Retina (tissue), 1 donor: ENCODE data around the gene SIPA1L3.
"Not testable (repeated sequence)": the region's sequence is repeated elsewhere in the genome, so short reads cannot be mapped to it uniquely, and the experiment has no call there.

ENCODE experiments used
- DNase-seq: peaks from one replicate; pipeline ENCODE4 v3.0.0-alpha.2; 2016

Gene SIPA1L3

GRCh38 chr19:38223119-38223523 lies 316.1 kb downstream of the SIPA1L3 start:
- DNase-seq: no peak

GRCh38 chr19:38223617-38224013 lies 316.6 kb downstream of the SIPA1L3 start:
- DNase-seq: no peak

DNA sequence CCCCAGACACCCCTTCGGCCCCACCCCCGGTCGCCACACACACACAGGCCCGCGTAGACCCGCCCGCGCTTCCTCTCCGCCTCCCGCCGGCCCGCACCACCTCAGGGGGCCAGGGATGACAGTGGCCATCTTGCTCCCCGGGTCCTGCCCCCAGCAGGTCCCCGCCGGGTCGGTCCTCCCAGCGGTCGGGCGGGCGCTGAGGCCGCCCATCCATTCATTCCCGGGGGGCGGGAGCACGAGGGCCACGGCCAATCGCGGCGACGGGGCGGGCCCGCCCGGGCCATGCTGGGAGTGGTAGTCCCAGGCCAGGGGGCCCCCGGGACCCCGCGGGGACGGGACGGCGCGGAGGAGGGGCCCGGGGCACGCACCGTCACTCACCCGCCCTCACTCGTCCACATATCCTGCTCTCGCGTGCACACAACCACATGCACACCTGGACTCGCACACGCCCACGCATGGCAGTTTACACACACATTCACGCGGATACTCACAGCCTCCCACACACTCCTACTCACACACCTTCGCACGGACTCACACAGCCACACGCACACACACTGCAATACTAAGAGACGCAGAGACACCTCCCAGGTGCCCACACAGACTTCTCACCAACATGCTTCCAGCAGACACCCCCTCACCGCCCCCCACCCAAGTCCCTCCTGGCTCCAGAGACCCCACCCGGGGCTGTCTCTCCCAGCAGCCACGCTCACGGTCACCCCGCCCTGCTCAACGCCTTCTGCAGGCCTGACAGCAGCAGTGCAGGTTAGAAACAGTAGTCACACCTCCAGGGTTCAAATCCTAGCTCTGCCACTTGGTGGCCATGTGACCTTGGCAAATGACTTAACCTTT lies 317.2 kb downstream of the SIPA1L3 start, which contains the start of gene DPF1:
DPF1 (minus strand) TSS at position 209 of the 849 bp plus-strand sequence; CDS start at position 129, 80 bp downstream.
- peak; percentile 81 for DNase-seq

GRCh38 chr19:38224863-38225218 lies 317.8 kb downstream of the SIPA1L3 start:
- DNase-seq: not testable (repeated sequence)

- DNase-seq: no peak
These were observed 320.4 kb downstream of the SIPA1L3 start for GRCh38 chr19:38227287-38228004.

GRCh38 chr19:38228005-38228377 lies 321.0 kb downstream of the SIPA1L3 start:
- DNase-seq: peak; percentile 68

DNA sequence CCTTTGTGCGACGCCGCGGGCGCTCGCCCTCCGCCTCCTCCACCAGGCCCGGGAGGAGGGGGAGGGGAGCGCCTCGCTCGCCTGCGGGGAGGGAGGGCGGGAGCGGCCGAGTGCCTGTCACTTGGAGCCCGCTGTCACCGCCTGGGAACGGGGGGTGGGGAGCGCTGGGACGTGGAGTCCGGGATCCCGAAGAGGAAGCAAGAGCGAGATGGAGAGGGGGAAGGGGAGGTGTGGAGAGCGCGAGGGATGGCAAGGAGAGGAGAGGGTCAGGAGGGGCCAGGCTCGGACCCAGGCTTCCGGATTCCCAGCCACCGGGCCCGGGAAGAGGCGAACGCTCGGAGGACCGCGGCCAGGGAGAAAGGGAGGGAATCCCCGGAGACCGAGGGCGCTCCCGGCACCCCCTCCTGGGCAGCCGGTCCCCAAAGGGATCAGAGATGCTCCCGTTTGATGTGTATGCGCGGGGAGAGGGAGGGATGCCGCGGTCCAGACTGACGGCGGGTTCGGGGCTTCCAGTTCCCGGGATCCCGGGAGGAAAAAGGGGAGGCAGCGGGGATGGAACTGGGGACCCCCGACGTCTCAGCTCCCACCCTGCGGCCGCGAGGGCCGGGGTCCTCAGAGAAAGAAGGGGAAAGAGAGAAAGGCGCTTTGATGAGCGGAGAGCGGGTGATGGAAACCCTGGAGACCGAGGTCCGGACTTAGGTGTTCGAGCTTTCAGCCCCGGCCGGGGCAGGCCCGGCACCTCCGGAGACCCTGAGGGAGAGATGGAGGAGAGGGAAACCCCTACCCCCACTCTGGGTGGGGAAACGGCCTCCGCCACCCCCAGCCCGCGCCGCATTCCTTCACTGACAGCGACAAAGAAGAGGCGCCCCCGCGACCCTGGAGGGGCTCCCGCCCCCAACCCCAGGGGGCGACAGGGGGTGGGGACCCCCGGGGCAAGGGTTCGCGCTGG lies 321.8 kb downstream of the SIPA1L3 start:
- DNase-seq: peak; percentile 81

- DNase-seq: peak; percentile 87
These were observed 322.6 kb downstream of the SIPA1L3 start for GRCh38 chr19:38229585-38230073.

DNA sequence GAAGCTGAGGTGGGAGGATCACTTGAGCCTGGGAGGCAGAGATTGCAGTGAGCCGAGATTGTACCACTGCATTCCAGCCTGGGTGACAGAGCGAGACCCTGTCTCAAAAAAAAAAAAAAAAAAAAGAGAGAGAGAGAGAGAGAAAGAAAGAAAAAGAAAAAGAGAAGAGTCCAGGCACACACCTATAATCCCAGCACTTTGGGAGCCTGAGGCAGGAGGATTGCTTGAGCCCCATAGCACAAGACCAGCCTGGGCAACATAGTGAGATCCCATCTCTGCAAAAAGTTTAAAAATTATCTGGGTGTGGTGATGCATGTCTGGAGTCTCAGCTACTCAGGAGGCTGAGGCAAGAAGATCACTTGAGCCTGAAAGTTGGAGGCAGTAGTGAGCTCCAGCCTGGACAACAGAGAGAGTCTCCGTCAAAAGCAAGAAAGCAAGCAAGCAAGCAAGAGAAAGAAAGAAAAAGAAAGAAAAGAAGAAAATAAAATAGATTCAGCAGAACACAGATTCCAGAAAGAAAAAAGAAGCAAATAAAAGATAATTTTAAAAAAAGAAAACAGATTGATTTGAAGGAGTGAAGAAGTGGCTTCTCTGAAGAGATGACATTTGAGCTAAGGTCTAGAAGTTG lies 323.6 kb downstream of the SIPA1L3 start:
- not testable (repeated sequence) for DNase-seq

DNA sequence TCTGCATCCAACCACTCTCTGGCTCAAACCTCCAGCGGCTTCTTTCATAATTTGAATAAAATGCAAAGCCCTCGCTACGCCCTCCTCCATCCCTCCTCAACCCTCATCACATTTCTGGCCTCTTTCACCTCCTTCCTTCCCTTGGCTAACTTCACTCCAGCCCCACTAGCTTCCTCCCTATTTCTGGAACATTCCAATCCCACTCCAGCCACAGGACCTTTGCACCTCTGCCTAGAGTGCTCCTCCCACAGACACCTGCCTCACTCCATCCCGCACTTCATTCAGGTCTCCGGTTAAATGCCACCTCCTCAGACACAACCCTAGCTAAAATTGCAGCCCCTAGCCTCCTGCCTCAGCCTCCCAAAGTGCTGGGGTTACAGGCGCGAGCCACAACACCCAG lies 324.9 kb downstream of the SIPA1L3 start:
- no peak for DNase-seq

GRCh38 chr19:38233740-38234251 lies 326.8 kb downstream of the SIPA1L3 start:
- peak; percentile 83 for DNase-seq

- no peak for DNase-seq
These were observed 327.6 kb downstream of the SIPA1L3 start for GRCh38 chr19:38234615-38235014.

- DNase-seq: no peak
These were observed 332.8 kb downstream of the SIPA1L3 start for GRCh38 chr19:38239816-38240215.

GRCh38 chr19:38243279-38243673 lies 336.3 kb downstream of the SIPA1L3 start:
- no peak for DNase-seq

- DNase-seq: no peak
These were observed 339.0 kb downstream of the SIPA1L3 start for GRCh38 chr19:38245826-38246498.

DNA sequence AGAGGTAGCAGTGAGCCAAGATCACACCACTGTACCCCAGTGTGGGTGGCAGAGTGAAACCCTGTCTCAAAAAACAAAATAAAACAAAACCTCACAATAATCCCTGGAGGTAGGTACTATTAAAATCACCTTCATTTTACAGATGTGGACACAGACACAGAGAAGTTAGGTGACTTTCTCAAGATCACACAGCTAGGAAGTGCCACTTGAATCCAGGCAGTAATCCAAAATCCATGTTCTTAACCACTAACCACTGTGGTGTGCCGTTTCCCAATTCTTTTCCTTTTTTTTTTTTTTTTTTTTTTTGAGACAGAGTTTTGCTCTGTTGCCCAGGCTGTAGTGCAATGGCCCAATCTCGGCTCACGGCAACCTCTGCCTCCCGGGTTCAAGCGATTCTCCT lies 340.1 kb downstream of the SIPA1L3 start:
- no peak for DNase-seq

DNA sequence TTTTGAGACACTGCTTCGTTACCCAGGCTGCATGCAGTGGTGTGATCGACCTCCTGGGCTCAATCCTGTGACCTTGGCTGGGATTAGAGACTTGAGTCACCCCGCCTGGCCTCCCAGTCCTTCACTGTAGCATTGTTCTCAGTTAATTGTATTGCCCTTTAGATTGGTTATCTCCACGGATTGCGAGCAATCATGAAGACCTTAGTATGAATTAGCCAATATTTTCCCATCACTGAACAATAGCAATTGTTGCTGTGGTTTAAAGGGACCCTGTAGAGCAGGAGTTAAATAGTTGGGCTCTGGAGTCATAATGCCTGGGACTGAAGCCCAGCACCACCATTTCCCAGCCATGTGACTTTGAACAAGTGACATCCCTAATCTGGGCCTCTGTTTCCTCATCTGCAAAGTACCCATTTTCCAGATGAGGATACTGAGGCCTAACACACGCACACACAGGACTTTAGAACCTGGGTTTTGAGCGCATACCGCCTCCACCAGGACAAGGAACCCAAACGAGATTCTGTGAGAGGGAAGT lies 340.8 kb downstream of the SIPA1L3 start:
- DNase-seq: peak; percentile 4

DNA sequence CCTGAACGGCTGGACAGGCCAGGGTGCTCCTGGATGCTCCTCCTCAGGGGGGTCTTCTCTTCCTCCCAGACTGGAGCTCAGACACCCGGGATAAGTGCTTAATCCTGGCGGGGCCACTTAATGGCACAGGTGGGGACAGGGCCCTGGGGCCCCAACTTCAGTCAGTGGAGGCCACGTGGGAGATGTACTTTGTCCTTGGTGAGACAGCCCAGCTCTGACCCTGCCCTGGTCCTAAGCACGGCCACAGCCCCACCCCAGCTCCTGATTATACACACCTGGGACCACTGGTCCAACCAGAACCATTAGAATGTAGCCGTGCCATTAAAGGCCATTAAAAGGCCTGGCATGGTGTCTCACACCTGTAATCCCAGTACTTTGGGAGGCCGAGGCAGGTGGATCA lies 341.4 kb downstream of the SIPA1L3 start:
- no peak for DNase-seq

DNA sequence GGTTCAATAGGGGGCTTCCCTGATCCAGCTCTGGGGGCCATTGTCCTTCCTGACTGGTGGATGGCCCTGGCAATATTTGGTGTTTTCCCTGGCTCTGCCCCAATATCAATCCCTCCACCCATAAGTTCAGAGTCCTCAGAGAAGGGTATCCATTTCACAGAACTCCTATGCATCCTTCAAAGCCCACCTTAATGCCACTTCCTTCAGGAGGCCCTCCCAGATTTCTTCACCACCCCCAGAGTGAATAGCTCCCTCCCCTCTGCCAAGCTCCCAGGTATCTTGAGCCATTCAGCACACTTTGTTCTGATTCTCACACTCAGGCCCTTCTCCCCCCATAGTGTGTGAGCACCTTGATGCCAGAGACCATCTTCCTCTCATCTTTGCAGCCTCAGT lies 343.4 kb downstream of the SIPA1L3 start:
- peak; percentile 10 for DNase-seq

- peak; percentile 47 for DNase-seq
These were observed 344.0 kb downstream of the SIPA1L3 start for GRCh38 chr19:38250821-38251563.
